Measurements from ENCODE around the gene DGKZ.
A peak's percentile ranks its signal among the peaks of the same experiment; 100 is the strongest.

DGKZ gene

DNA sequence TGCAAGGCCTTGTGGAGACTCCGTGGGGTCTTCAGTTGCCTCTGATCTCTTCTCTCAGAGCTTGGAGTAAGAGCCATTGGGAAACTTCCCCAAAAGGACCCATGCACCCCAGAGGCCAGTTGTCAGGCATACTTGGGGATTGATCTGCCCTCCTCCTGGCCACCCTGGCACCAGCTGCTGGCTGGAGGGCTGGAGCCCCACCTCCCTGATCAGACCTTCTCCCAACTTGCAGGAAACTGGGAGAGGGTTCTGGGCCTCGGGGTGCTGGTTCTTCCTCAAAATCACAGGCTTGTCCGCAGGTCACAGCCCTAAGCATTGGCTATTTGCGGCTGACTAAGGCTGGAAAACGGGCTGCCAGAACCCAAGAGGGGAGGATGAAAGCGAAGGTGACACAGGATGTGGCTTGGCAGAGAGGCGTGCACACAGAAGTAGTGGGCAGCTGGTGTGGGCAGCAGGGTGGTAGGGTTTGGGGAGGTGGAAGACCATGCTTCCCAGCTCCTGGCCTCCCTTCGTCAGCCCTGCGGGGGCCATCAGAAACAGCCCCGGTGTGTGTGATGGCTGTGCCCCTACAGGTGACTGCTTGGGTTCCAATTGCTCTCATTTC is 1.3 kb upstream of the DGKZ start:
- FAIRE-seq, result no peak

DNA sequence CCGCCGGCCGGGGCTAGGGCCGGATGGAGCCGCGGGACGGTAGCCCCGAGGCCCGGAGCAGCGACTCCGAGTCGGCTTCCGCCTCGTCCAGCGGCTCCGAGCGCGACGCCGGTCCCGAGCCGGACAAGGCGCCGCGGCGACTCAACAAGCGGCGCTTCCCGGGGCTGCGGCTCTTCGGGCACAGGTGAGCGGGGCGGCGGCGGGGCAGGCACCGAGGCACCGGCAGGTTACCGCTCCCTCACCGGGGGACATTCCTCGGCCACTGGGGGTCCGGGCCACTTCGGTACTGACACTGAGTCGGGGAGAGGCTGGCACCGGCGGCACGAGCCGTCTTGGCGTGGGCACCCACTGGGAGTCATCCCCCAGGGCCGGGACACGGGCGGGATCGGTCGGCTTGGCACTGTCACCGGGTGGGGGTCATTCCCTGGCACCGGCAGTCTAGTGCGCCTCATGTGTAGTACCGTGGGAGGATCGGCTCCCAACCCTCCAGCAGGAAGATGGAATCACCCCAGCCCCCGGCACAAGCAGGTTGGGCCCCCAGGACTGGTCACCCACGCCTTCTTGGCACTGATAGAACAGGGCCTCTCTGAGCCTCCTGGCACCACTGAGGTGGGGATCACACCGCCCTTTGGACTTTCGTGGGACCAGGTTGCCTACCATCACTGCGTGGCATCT is 511 bp downstream of the DGKZ start:
- no peak for FAIRE-seq

DNA sequence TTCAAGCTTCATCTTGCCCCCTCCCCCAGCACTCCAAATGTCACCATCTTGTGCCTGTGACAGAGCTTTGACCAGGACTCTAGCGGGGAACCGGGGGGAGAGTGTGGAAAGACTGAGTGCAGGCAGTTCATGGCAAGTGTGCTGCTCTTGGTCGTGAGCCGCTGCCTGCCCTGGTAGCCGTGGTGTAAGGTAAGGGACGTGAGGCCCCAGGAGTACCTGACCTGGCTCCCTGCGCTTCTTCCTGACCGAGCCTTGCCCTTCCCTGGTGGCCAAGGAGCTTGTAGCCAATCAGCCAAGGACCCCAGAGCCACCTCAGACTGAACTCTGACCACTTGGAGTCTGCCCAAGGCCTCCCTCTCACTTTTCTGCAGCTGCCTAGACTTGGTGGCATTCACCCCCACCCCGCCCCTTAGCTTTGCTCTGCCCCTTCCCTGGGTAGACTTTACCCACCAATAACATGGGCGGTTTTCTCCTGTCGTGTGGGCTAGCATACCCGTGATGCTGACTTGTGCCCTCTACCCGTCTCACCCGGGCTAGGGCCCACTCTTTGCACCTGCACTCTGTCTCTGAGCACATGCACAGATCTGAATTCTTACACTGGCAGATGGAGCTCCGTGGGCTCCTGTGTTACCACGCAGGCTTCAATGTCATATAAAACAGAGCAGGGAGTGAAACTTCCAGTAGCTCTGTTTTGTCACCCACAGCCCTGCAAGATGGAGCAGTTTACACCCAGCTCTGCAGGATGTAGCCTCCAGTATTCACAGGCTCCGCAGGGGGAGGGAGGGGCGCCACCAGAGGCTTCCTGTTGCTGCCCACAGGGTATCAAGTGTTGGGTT is 1.5 kb downstream of the DGKZ start:
- FAIRE-seq, result no peak

DNA sequence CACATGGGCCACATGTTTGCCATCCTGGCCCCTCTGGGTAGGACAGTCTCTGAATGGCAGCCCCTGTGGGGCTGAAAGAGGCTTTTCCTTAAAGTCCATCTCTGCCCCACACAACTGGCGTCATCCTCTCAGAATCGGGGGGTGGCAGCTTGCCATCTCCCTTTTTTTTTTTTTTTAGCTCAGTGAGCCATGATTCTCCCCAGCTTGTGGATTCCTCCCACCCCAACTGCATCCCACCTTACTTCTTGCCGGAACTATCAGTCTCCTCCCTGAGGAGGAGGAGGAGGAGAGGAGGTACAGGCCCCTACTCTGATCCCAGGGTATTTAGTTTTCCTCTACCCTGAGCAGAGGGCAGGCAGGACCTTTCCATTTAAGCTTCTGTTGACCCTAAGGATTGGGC is 3.4 kb downstream of the DGKZ start:
- no peak for FAIRE-seq

DNA sequence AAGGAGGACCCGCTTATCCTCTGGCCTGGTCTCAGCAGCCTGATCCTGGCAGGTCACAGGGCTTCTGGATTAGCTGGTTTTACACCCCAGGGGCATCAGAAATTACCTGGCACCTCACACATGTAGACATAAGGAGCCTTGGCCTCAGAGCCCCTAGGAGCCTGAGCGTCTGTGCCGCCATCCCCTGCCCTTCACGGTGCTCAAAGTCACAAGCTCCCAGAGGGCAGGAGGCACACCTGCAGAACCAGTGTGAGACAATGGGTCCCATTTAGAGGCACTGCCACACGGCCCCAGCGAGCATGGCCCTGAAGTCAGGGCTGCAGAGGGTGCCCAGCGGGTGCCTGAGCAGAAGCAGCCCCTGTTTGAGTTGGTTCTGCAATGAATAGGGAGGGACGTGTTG is 3.9 kb downstream of the DGKZ start:
- no peak for FAIRE-seq

DNA sequence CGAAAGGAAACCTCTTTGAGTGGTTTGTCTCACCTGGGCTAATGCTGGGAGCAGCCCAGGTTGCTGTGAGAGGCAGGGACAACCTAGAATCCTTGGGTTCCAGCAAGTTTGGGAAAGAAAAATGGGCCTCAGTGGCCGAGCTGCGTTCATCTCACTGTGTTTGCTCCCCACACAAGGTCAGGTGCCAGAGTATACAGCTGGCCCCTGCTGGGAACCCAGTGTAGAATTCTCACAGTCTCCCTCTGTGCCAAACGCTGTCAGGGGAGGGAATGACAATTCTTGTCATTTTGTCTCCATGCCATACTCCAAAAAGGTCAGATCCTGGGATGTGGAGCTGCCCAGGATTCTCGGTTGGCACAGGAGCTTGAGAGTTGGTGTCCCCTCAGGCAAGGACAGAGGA is 4.3 kb downstream of the DGKZ start:
- no peak for FAIRE-seq

DNA sequence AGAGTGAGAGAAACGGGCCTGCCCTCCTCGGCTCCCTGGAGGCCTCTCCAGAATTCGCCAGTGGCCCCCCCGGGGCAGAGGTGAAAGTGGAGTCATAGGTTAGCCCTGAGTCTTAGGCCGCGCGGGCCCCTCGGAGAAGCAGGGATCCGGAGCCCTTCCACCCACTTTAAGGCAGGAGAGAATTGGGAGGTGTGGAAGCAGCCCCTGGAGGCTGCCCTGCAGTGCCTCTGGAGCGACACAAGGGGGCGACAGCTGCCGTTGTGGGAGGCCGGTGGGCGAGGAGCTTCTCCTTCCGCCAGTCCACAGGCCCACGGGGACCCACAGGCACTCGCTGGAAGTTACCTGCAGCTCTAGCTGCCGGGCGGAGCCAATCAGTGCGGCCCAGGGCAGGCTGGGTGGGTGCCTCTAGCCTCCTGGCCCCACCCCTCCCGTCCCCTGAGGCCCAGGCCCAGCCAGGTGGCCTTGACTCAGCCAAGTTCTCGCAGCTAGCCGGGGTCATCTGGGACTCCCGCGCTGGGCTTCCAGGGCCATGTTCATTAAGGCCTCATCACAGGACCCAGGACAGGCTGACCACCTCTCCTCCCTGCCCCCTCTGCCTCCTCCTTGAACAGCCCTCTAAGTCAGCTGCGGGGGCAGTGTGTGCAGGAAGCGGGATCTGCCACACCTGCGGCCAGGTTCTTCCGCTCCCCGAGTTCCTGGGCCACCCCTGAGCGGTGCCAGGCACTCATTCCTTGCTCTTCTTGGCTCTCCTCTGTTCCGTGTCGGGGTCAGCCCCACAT is 5.0 kb downstream of the DGKZ start:
- FAIRE-seq, result no peak

DNA sequence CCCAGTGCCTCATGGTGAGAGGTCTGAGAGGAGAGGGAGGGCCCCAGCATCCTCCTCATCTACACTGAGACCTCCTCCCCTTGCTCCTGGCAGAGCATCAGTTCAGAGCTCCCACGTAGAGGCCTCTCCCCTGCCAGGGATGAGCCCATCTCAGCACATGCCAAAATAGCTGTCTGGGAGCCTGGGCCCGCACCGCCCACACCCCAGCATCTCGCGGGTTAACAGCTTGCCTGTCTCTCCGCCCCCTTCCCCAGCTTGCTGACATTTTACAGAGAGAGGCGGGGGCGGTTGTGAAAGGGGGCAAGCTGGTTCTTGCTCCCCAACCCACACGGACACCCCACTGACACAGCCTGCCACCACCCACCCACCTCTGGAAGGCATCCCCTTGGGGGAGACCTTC is 6.4 kb downstream of the DGKZ start:
- no peak for FAIRE-seq

DNA sequence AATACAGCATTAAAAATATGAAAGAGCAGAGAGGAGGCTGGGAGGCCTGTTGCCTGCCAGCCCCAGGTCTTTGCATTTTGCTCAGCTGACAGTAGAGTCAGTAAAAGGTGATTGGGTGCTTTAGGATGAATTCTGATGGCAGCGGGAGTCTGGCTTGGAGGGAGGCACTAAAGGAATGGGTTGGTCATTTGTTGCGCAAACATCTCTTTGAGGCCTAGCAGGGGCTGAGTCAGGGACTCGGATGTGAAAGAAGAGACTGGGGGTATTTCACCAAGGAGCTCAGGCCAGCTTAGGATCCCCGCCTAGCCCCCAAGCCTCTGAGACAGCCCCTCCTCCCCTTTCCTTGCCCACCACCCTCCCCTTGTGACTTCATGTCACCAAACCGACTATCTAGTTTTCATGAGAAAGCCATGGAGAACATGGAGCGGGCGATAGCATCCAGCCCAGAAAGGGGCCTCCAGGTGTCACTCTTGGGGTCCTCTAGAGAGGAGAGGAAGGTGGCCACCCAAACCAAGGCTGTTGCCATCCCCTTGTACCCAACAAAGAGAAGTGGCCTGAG is 9.7 kb downstream of the DGKZ start:
- FAIRE-seq, result no peak

DNA sequence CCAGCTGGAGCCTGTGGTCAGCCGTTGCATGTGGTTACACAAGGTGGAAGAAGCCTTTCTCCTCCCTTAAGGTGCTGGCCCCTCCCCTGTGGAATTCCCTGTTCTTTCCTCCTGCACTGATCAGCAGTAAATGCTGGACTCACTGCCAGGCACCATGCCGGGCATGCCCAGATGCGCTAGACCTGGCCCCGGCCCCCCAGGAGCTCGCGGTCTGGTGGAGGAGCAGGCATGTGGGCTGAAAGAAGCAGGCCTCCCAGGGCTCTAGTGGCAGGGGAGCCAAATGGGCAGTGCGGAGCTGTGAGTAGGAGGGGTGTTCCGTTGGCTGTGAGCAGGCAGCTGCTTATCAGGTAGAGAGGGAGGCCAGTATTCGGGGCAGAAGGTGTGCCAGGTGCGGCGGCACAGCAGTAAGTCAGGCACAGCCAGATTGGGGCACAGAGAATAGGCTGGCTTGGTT is 10.2 kb downstream of the DGKZ start:
- FAIRE-seq, result no peak

DNA sequence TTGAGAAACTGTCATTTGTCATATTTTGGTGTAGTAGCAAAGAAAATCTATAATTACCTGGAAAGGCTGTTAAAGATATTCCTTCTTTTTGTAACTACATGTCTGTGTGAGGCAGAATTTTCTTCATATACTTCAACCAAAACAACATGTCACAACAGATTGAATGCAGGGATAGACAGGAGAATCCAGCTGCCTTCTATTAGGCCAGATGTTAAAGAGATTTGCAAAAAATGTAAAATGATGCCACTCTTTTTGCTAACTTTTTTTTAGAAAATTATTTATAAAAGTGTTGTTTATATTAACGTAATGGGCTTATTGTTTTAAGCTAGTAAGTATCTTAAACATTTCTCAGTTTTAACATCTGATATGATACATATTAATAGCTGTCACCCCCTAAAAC is 12.7 kb downstream of the DGKZ start:
- no peak for FAIRE-seq

DNA sequence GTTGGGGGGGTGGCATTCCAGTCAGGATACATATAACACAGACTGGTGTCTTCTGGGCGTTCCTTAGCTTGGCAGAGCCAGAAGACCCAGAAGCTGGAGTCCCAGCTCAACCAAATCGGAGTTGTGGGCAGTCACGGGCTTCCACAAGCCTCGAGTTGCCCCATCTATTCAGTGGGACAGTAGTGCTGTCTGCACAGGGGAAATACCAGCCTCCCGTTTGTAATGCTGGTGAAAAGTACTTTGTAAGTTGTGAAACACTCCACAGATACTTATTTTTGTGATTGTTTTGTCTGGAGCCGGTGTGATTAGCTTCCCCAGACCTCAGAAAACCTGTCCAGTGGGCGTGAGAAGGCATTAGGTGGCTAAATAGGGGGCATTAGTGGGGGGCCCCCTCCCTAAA is 13.6 kb downstream of the DGKZ start:
- FAIRE-seq, result no peak

DNA sequence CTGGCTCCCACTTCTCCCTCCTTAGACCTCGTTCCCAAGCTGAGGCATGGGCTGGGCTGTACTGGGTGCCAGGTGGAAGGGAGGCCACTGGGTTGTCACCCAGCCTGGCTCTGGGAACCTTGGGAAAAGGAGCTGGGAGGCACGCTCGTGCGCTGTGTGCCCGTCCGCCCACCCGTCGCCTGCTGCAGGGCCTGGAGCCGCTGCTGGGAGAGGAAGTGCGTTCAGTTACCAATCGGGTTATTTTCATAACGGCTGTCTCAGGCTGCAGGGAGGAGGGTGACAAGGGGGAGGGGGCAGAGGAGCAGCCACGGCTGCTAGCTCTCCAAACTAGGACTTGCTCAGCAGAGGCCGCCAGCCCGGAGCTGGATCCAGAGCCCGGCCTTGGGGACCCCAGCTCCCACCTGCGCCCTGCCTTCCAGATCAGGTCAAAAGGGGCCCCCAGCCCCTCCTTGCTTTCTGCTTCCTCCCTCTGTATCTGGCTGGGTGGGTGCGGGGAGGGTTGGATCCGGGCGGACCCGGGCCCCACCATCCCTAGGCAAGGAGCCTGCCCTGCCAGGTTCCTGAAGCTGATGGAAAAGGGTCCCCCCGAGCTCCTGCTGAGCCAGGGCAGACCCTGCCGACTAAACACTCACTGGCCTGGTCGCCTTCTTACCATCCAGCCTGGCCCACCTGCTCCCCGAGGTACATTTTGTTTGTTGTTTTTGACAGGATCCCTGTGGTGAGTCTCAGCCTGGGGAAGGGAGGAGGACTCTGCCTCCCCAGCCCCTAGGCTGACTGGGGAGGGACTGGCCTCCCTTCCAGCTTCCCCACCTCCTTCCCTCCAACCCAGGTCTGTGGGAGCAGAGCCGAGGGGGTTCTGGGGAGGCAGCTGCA is 14.3 kb downstream of the DGKZ start:
- no peak for FAIRE-seq

DNA sequence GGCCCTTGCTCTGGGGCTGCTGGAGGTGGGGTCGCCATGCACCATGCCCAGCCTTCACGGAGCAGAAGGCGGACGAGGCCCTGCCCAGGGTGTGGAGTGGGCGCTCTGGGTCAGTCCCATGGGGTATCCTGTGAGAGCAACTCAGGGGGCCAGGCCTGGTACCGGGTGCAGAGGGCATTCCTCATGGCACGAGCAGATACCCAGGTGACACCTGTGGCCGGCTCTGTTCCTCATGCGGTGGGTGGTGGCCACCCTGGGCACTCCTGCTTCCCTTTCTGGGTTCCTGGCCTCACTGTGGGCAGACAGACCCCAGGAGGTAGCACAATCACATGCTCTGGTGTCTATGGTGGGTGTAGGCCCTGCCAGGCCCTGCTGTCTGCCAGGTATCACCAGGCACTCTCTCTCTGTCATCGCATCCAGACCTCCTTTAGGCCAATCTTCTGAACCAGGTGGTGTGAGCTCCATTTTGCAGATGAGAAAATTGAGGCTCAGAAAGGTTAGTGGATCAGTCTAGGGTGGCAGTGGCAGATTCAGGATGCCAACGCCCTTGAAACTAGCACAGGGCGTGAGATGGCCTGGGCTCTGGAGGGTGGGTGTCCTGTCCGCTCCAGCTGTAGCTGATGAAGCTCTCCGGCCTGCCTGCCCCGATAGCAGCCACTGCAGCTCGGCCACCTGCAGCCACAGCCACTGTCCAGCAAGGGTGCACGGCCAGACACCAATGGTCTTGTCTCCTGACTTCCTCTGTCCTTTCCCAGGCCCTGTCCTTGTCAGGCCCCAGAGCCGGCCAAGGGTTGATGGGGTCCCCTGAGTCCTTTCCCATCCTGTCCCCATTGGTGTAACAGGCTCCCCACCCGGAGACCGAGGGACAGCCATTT is 15.1 kb downstream of the DGKZ start:
- FAIRE-seq, result no peak

DNA sequence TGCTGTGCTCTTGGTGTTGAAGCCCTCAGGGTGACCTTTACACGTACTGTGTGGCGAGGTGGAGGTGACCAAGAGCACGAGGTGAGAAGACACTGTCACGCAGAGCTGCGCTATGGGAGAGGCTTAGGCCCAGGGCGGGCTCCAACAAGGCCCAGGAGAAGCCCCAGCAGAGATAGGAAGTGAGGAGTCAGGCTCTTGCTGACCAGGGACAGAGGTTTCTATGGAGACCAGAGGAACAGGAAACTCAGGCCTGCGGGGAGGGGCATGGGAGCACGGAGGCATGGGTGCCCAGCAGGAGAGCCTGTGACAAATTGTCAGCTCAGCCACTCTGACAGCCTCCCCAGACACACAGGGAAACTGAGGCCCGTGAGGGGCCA is 15.8 kb downstream of the DGKZ start:
- FAIRE-seq, result peak; percentile 93

DNA sequence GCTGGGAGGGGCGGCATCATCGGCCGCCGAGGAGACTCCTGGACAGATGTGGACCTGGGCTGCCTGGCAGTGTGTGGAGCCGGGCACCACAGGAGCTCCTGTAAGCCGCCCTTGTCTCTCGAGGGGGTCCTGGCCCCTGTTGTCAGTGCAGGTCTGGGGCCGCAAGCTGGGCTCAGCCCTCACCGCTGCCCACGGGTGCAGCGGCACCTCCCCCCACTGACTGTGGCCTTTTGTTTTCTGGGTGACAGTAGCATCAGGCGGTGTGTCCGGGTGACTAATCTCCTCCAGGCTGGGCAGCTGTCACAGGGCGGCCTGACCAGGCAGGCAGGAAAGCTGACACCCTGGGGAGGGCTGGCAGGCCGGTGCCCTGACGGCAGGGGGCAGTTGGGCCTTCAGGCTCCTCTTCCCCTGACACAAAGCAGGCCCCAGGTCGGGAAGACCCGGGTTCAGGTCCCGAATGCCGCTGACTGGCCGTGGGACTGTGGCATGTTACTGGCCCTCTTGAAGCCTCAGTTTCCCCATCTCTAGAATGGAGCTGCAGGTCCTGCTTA is 16.3 kb downstream of the DGKZ start:
- no peak for FAIRE-seq

DNA sequence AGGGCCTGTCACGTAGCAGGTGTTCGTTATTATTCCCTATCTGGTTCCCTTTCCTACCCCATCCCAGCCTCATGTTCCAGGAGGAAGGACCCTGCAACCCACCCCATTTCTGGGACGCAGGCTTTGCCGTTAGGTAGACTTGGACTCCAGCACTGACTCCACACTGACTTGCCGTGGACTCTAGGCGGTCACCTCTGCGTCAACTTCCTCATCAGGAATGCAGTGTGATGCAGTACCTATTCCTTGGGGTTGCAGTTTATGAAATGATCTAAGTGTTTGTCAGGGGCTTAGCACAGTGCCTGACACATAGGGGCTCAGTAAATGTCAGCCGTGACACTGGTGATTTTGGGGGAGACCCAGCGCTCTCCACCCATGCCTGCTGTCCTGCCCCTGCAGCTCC is 16.8 kb downstream of the DGKZ start:
- FAIRE-seq, result no peak

DNA sequence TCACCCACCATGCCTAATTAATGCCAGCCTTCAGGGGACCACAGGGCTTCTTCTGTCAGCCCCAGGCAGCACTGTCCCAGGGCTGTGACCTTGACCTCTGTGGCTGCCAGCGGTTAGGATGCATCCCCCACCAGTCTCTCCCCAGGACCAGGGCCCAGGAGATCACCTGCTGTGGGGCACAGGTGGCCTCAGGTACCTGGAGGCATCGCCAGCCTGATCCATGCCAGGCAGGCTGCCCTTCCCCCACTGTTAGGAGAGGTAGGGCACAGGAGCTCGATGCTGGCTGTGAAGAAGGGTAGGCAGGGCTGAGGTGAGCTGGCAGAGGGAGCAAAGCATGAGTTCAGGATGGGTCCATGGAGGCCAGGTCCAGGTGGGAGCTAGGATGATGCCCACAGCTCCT is 17.5 kb downstream of the DGKZ start:
- FAIRE-seq, result no peak

DNA sequence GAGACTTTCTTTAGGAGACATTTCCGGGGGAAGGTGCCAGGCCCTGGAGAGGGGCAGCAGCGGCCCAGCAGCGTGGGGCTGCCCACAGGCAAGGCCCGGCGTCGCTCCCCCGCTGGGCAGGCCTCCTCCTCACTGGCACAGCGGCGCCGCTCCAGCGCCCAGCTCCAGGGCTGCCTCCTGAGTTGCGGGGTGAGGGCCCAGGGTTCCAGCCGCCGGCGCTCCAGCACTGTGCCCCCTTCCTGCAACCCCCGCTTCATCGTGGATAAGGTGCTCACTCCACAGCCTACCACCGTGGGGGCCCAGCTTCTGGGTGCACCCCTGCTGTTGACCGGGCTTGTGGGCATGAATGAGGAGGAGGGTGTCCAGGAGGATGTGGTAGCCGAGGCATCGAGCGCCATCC is 19.0 kb downstream of the DGKZ start:
- FAIRE-seq, result no peak

DNA sequence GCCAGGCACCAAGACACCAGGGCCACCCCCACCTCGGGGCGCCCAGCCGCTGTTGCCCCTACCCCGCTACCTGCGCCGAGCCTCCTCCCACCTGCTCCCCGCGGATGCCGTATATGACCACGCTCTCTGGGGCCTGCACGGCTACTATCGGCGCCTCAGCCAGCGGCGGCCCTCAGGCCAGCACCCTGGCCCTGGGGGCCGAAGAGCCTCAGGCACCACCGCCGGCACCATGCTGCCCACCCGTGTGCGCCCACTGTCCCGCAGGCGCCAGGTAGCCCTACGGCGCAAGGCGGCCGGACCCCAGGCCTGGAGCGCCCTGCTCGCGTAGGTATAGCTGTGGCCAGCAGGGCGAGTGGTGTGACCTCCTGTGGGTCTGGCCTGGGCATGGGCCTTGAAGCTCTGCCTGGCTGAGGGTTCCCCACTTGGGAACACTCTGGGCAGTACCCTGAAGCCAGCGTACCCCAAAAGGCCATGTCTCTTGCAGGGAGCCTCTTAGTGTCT is 19.4 kb downstream of the DGKZ start:
- no peak for FAIRE-seq

Data from islet of Langerhans (tissue), 1 donor.